GM12872 (cell line): ENCODE measurements around the gene TOX4.

Experiments used
- TF ChIP-seq, protein P1 (sequence below): IDR thresholded peaks from 3 replicates; pipeline ENCODE4 v1.5.1; 2011; ENCODE audit warnings: low read depth, mild to moderate bottlenecking, low read length, moderate library complexity; ENCODE audit not compliant: insufficient read depth

Gene TOX4

DNA sequence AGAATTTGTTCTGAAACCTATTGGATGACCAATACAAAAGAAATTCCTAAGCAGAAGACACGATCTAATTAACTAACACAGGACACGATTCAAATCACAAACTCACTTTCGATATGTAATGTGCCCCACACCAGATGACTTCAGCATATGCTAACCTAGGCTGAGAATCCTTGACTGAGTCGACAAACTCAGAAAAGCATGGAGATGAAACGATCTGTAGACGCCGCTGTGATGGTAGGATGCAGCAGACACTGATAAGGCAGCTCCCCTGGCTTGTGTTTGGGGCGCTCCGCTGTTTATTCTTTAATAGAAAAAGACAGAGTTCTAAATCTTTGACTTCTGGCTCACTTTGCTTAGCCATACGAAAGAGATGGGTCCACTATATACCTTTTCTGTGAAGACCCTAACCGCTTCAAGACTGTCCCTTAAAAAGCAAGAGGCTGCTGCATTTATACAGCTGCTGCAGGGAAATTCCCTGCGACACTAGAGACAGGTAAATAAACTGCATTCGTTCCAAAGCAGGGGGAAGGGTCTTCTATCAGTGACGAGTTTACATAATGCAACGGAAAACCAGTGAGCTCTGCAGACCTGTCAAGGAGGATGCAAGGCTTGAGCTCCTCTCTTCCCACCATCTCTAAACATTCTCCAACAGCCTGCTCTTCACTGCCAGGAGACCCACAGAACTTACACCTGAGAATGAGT lies 22.0 kb upstream of the TOX4 start:
- TF ChIP-seq, protein P1, sequence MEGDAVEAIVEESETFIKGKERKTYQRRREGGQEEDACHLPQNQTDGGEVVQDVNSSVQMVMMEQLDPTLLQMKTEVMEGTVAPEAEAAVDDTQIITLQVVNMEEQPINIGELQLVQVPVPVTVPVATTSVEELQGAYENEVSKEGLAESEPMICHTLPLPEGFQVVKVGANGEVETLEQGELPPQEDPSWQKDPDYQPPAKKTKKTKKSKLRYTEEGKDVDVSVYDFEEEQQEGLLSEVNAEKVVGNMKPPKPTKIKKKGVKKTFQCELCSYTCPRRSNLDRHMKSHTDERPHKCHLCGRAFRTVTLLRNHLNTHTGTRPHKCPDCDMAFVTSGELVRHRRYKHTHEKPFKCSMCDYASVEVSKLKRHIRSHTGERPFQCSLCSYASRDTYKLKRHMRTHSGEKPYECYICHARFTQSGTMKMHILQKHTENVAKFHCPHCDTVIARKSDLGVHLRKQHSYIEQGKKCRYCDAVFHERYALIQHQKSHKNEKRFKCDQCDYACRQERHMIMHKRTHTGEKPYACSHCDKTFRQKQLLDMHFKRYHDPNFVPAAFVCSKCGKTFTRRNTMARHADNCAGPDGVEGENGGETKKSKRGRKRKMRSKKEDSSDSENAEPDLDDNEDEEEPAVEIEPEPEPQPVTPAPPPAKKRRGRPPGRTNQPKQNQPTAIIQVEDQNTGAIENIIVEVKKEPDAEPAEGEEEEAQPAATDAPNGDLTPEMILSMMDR: no peak

DNA sequence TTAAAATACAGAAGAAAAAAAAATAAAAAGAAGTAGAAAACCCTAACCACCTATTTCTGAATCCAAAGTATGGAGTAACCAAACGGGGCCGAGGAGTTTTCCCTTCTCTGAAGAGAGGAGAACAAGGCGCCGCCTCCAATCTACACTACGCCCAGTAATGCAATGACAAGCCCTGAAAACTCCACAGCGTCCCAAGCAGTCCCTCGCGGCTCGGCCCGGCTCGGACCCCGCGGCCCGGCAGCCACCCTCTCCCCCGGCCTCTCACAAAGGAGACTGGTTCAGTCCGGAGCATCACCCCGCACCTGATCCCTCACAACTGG lies 21.4 kb upstream of the TOX4 start:
- TF ChIP-seq, protein P1: no peak

- TF ChIP-seq, protein P1: peak; percentile 74
Observed at GRCh38 chr14:21455912-21456667, 20.9 kb upstream of the TOX4 start, which contains the start of gene CHD8. TSS of gene CHD8 (minus strand) at chr14:21456123. CDS start at chr14:21431643, 24,480 bp downstream.

DNA sequence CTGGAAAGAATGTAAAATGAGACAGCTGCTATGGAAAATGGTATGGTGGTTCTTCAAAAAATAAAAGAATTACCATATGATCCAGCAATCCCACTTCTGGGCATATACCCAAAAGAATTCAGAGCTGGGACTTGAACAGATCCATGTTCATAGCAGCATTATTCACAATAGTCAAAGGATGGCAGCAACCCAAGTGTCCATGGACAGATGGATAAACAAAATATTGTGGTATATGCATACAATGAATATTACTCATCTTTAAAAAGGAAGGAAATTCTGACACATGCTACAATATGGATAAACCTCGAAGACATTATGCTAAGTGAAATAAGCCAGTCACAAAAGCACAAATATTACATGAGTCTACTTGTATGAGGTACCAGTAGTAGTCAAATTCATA lies 9.4 kb upstream of the TOX4 start:
- TF ChIP-seq, protein P1: no peak

DNA sequence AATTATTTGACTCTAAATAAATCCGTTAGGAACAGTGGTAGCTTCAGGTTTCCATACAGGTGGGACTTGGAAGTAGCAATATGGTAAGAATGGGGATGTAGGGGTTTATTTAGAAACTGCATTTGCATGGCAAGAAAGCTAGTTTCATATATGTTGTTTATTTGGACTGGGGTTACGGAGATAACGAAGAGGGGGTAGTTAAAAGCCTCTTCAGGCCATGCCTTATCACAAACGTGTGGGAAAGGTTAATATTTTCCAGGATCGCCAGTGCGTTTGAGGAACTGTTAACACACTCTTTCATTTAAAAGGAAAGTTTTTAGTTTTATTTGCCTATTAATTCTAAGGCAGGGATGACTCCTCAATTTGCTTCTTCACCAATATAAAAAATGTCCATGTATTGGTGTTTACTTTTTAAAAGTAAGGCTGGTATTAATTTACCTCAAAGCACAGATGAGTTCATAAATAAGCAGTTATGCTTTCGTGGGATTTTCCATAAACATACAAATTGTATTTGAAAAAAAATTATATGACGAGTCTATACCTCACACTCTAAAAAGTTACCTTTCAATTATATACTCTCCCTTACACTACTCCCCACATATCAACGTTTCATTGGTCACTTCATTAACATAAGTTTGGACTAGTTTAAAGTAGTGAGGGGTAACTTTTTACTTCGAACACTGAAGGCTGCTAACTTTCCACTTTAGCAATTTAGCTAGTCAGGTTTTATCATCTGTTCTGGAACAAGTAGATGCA lies 1.1 kb upstream of the TOX4 start:
- TF ChIP-seq, protein P1: no peak

GRCh38 chr14:21476523-21476924 lies 471 bp upstream of the TOX4 start:
- TF ChIP-seq, protein P1: no peak

- TF ChIP-seq, protein P1: no peak
Observed at GRCh38 chr14:21486640-21487087, 9.7 kb downstream of the TOX4 start.
